ENCODE results near the gene PLEKHM2.

Gene PLEKHM2

GRCh38 chr1:15775706-15776105 is 91.6 kb downstream of the PLEKHM2 start:
- Histone ChIP-seq H3K27me3 (ENCODE audit: insufficient read depth, poor library complexity, severe bottlenecking) (peaks cover 3% of the 10 kb centered on the region), H3K4me3 (replicated peaks; ENCODE audit: insufficient read depth, low read length) (no peak overlapping the region), H3K27ac (replicated peaks) (no peak overlapping the region)
- TF ChIP-seq SPI1 (IDR thresholded peaks at IDR 0.05; ENCODE audit: borderline replicate concordance, low read depth) = no peak
- no peak for TF ChIP-seq POLR2AphosphoS5 (IDR thresholded peaks at IDR 0.05; ENCODE audit: low read depth)
- TF ChIP-seq REST (IDR thresholded peaks at IDR 0.05; ENCODE audit: insufficient replicate concordance, low read depth) = no peak
- TF ChIP-seq CTCF (IDR thresholded peaks at IDR 0.05; ENCODE audit: insufficient read depth, low read length) = no peak
- no peak for TF ChIP-seq GABPA (IDR thresholded peaks at IDR 0.05; ENCODE audit: low read depth)
- DNase-seq (ENCODE audit: low read depth in 1 of 2, low spot score in 1 of 2) = no peak

- H3K27ac ChIP-seq (replicated peaks) = no peak overlapping the region
- TF ChIP-seq GABPA (IDR thresholded peaks at IDR 0.05; ENCODE audit: low read depth) (no peak), POLR2AphosphoS5 (IDR thresholded peaks at IDR 0.05; ENCODE audit: low read depth) (no peak), SPI1 (IDR thresholded peaks at IDR 0.05; ENCODE audit: borderline replicate concordance, low read depth) (no peak), REST (IDR thresholded peaks at IDR 0.05; ENCODE audit: insufficient replicate concordance, low read depth) (no peak), CTCF (IDR thresholded peaks at IDR 0.05; ENCODE audit: insufficient read depth, low read length) (no peak)
- peaks cover 3% of the 10 kb centered on the region for H3K27me3 ChIP-seq (ENCODE audit: insufficient read depth, poor library complexity, severe bottlenecking)
- H3K4me3 ChIP-seq (replicated peaks; ENCODE audit: insufficient read depth, low read length) = no peak overlapping the region
- no peak for DNase-seq (ENCODE audit: low read depth in 1 of 2, low spot score in 1 of 2)
Observed at GRCh38 chr1:15777909-15778707, 94.0 kb downstream of the PLEKHM2 start.

All from HL-60 (cell line).